ENCODE results near the gene CPT1B. TPM values are rescaled to one million over a fixed set of nuclear protein-coding genes. Genes with fewer than 3 reads are reported as not detected.
"Not testable (repeated sequence)": the region's sequence is repeated elsewhere in the genome, so short reads cannot be mapped to it uniquely, and the experiment has no call there.

Gene CPT1B
- total RNA-seq, 6 experiments from 2014 or later: 3.8 to 30.7 (median 13.0) TPM

GRCh38 chr22:50542416-50542927 is 35.8 kb downstream of the CPT1B start:
- intact Hi-C loops (cut with DNase I): no loop called here
- ATAC-seq: peak in 1 of 4 donors; percentile 3
- H3K4me1 ChIP-seq: peaks cover 0 to 19% (median 9%) of the 10 kb centered on the region in 4 donors
- H3K36me3 ChIP-seq: no peaks in the 10 kb centered on the region
- H3K4me3 ChIP-seq: no peak overlapping the region
- 65% methylated on average over 18 of the region's 19 CpGs for WGBS (ENCODE audit: insufficient coverage, low coverage, low lambda C conversion rate, missing lambda C conversion rate)
- TF ChIP-seq, protein P1, sequence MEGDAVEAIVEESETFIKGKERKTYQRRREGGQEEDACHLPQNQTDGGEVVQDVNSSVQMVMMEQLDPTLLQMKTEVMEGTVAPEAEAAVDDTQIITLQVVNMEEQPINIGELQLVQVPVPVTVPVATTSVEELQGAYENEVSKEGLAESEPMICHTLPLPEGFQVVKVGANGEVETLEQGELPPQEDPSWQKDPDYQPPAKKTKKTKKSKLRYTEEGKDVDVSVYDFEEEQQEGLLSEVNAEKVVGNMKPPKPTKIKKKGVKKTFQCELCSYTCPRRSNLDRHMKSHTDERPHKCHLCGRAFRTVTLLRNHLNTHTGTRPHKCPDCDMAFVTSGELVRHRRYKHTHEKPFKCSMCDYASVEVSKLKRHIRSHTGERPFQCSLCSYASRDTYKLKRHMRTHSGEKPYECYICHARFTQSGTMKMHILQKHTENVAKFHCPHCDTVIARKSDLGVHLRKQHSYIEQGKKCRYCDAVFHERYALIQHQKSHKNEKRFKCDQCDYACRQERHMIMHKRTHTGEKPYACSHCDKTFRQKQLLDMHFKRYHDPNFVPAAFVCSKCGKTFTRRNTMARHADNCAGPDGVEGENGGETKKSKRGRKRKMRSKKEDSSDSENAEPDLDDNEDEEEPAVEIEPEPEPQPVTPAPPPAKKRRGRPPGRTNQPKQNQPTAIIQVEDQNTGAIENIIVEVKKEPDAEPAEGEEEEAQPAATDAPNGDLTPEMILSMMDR (IDR thresholded peaks at IDR 0.05): no peak
- TF ChIP-seq POLR2A (IDR thresholded peaks at IDR 0.05): peak; percentile 35
- no peaks in the 10 kb centered on the region for H3K9me3 ChIP-seq
- DNase-seq: peak in 1 of 3 donors; percentile 65
- no peaks in the 10 kb centered on the region for H3K27me3 ChIP-seq
- H3K27ac ChIP-seq: peak overlapping the region in 2 of 3 donors; percentile 96 to 97

DNA sequence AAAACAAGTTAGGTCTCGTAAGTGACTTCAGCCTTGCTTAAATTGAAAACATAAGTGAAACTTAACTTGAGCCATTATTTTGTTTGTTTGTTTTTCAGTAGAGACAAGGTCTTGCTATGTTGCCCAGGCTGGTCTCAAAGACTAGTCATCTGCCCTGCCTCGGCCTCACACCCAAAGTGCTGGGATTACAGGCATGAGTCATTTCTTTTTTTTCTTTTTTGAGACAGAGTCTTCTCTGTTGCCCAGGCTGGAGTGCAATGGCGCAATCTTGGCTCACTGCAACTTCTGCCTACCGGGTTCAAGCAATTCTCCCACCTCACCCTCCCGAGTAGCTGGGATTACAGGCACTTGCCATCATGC is 36.6 kb downstream of the CPT1B start:
- H3K4me3 ChIP-seq; H3K36me3 ChIP-seq; H3K9me3 ChIP-seq; intact Hi-C loops (cut with DNase I); H3K27me3 ChIP-seq: not testable (repeated sequence)
- ATAC-seq (peak in 2 of 4 donors; percentile 16 to 47), DNase-seq (peak in 2 of 3 donors; percentile 62 to 65)
- 39% methylated on average over 5 of the region's 5 CpGs for WGBS (ENCODE audit: insufficient coverage, low coverage, low lambda C conversion rate, missing lambda C conversion rate)
- Histone ChIP-seq H3K4me1 (peaks cover 0 to 19% (median 9%) of the 10 kb centered on the region in 4 donors), H3K27ac (peak overlapping the region; percentile 44 to 97 (median 96))
- peak; percentile 60 for TF ChIP-seq POLR2A (IDR thresholded peaks at IDR 0.05)

- H3K27ac ChIP-seq: peak overlapping the region; percentile 89 to 97 (median 96)
- peak in 1 of 3 donors; percentile 51 for DNase-seq
- TF ChIP-seq, protein P1 (IDR thresholded peaks at IDR 0.05): no peak
- TF ChIP-seq POLR2A (IDR thresholded peaks at IDR 0.05): no peak
- no peaks in the 10 kb centered on the region for H3K27me3 ChIP-seq
- no peak overlapping the region for H3K4me3 ChIP-seq
- intact Hi-C loops (cut with DNase I): no loop called here
- no peaks in the 10 kb centered on the region for H3K9me3 ChIP-seq
- WGBS (ENCODE audit: insufficient coverage, low coverage, low lambda C conversion rate, missing lambda C conversion rate): 80% methylated on average over 10 of the region's 10 CpGs
- no peak for ATAC-seq
- no peaks in the 10 kb centered on the region for H3K36me3 ChIP-seq
- H3K4me1 ChIP-seq: peaks cover 0 to 19% (median 9%) of the 10 kb centered on the region in 4 donors
Observed at GRCh38 chr22:50540381-50540780, 37.8 kb downstream of the CPT1B start.

GRCh38 chr22:50537765-50538164 is 40.5 kb downstream of the CPT1B start:
- ATAC-seq (no peak), DNase-seq (peak in 1 of 3 donors; percentile 27)
- Histone ChIP-seq H3K4me3 (no peak overlapping the region), H3K36me3 (no peaks in the 10 kb centered on the region), H3K27ac (peak overlapping the region; percentile 89 to 97 (median 96)), H3K27me3 (no peaks in the 10 kb centered on the region), H3K4me1 (peaks cover 0 to 24% (median 9%) of the 10 kb centered on the region in 4 donors), H3K9me3 (no peaks in the 10 kb centered on the region)
- intact Hi-C loops (cut with DNase I): no loop called here
- TF ChIP-seq, protein P1 (IDR thresholded peaks at IDR 0.05): no peak
- TF ChIP-seq POLR2A (IDR thresholded peaks at IDR 0.05): no peak
- WGBS (ENCODE audit: insufficient coverage, low coverage, low lambda C conversion rate, missing lambda C conversion rate): 92% methylated on average over 13 of the region's 13 CpGs

GRCh38 chr22:50536226-50536625 is 42.0 kb downstream of the CPT1B start:
- no peak for TF ChIP-seq POLR2A (IDR thresholded peaks at IDR 0.05)
- TF ChIP-seq, protein P1 (IDR thresholded peaks at IDR 0.05): no peak
- Histone ChIP-seq H3K36me3 (no peaks in the 10 kb centered on the region), H3K27me3 (no peaks in the 10 kb centered on the region), H3K27ac (no peak overlapping the region), H3K4me1 (peaks cover 0 to 24% (median 9%) of the 10 kb centered on the region in 4 donors), H3K9me3 (no peaks in the 10 kb centered on the region), H3K4me3 (no peak overlapping the region)
- intact Hi-C loops (cut with DNase I): no loop called here
- ATAC-seq (no peak), DNase-seq (no peak)
- 63% methylated on average over 3 of the region's 3 CpGs for WGBS (ENCODE audit: insufficient coverage, low coverage, low lambda C conversion rate, missing lambda C conversion rate)

All from right lobe of liver (tissue), 6 donors.